ENCODE data around the gene BRINP2. TPM values are rescaled to one million over a fixed set of nuclear protein-coding genes. Genes with fewer than 3 reads are reported as not detected.

Gene BRINP2
- total and polyA plus RNA-seq, 2 of the 8 experiments (the other 6 are each of a cell fraction or from before 2014, with no cell fraction given), result 0.39 to 0.42 TPM

- Histone ChIP-seq H2BK12ac (ENCODE audit: low read depth, low read length) (no peak overlapping the region), H3K27ac (ENCODE audit: low read depth, low read length) (no peak overlapping the region), H3K79me2 (ENCODE audit: control insufficient read depth in 1 of 2, insufficient read depth in 2 of 2, low read length in 2 of 2) (no peaks in the 10 kb centered on the region), H4K91ac (replicated peaks; ENCODE audit: insufficient read length, low read length) (no peak overlapping the region), H2BK20ac (ENCODE audit: low read length) (no peak overlapping the region), H4K8ac (ENCODE audit: extremely low read depth, insufficient read depth, low read length) (no peak overlapping the region), H4K20me1 (replicated peaks in 1 of 2; ENCODE audit: control insufficient read depth in 1 of 2, insufficient read depth in 2 of 2, low read length in 2 of 2) (no peaks in the 10 kb centered on the region), H3K36me3 (ENCODE audit: control insufficient read depth in 2 of 4, insufficient read depth in 4 of 4, low read length in 3 of 4) (no peaks in the 10 kb centered on the region), H2BK120ac (replicated peaks; ENCODE audit: low read depth, low read length) (no peak overlapping the region), H2AK5ac (ENCODE audit: low read depth, low read length) (no peak overlapping the region), H3K79me1 (ENCODE audit: low read depth, low read length) (no peaks in the 10 kb centered on the region), H3K23me2 (ENCODE audit: low read depth, low read length) (no peaks in the 10 kb centered on the region), H2BK15ac (ENCODE audit: low read length) (no peak overlapping the region), H3K9me3 (ENCODE audit: insufficient read depth in 2 of 2, low read depth in 1 of 2, low read length in 1 of 2) (no peaks in the 10 kb centered on the region), H3K27me3 (replicated peaks in 1 of 4; ENCODE audit: control insufficient read depth in 3 of 4, extremely low read depth in 1 of 4, insufficient read depth in 3 of 4, low read length in 3 of 4) (no peaks in the 10 kb centered on the region), H2BK5ac (ENCODE audit: low read depth, low read length) (no peak overlapping the region), H3K9ac (replicated peaks in 1 of 4; ENCODE audit: extremely low read depth in 1 of 4, low read depth in 3 of 4, low read length in 3 of 4) (no peak overlapping the region), H4K5ac (ENCODE audit: insufficient read length, low read depth, low read length) (no peak overlapping the region), H3K4me2 (ENCODE audit: insufficient read depth in 1 of 2, low read depth in 2 of 2, low read length in 2 of 2) (no peak overlapping the region), H3K23ac (ENCODE audit: insufficient read length) (no peak overlapping the region), H3K4me3 (ENCODE audit: extremely low read depth in 1 of 4, insufficient read depth in 2 of 4, low read depth in 3 of 4, low read length in 4 of 4) (no peak overlapping the region), H3K18ac (ENCODE audit: extremely low read depth, low read length) (no peak overlapping the region), H3K14ac (ENCODE audit: insufficient read length) (no peak overlapping the region), H3K56ac (replicated peaks; ENCODE audit: insufficient read length, low read depth, low read length) (no peak overlapping the region), H2AFZ (ENCODE audit: low read length) (no peak overlapping the region), H3K4ac (replicated peaks; ENCODE audit: insufficient read length, low read depth, low read length) (no peak overlapping the region), H3K4me1 (replicated peaks in 1 of 4; ENCODE audit: control insufficient read depth in 3 of 4, insufficient read depth in 4 of 4, low read length in 3 of 4) (no peaks in the 10 kb centered on the region)
- POLR2A ChIA-PET (ENCODE audit: partially characterized antibody), result no interaction called here
- CTCF ChIA-PET (ENCODE audit: partially characterized antibody), result interaction anchor here (0.8 to 1.4 kb wide), 7 partner anchors 10 to 635 kb away, joined by 3 to 6 read pairs (median 3); no protein-coding TSS in a partner anchor
- 67% methylated on average over 4 of the region's 4 CpGs; no CpG with 5 or more reads in 1 of the 2 experiments for WGBS, 2 experiments (ENCODE audit: extremely low coverage in 1 of 2, insufficient coverage in 1 of 2, insufficient read length in 1 of 2, insufficient replicate concordance in 2 of 2, low coverage in 1 of 2, low lambda C conversion rate in 2 of 2, missing lambda C conversion rate in 1 of 2)
- DNase-seq (ENCODE audit: low read depth in 1 of 2, low spot score in 2 of 2) (no peak), FAIRE-seq (no peak)
- no peak for TF ChIP-seq NANOG (IDR thresholded peaks at IDR 0.05; ENCODE audit: insufficient read depth, low read depth, low read length, poor library complexity, severe bottlenecking)
- TF ChIP-seq SP4 (IDR thresholded peaks at IDR 0.05; ENCODE audit: low read length), result no peak
- no peak for TF ChIP-seq CBX5 (IDR thresholded peaks at IDR 0.05; ENCODE audit: low read depth, low read length)
- no peak for TF ChIP-seq GABPA (IDR thresholded peaks at IDR 0.05; ENCODE audit: borderline replicate concordance, insufficient read depth, low read length)
- TF ChIP-seq YY1 (IDR thresholded peaks at IDR 0.05; ENCODE audit: low read depth, low read length), result no peak
- no peak for TF ChIP-seq USF2 (IDR thresholded peaks at IDR 0.05; ENCODE audit: low read length)
- no peak for TF ChIP-seq EGR1 (IDR thresholded peaks at IDR 0.05; ENCODE audit: borderline replicate concordance, low read depth, low read length)
- no peak for TF ChIP-seq E2F6 (IDR thresholded peaks at IDR 0.05)
- TF ChIP-seq HDAC2 (IDR thresholded peaks at IDR 0.05; ENCODE audit: borderline replicate concordance in 1 of 2, low read depth in 2 of 2, low read length in 2 of 2), result no peak
- TF ChIP-seq BRCA1 (IDR thresholded peaks at IDR 0.05; ENCODE audit: low read depth, low read length), result no peak
- no peak for TF ChIP-seq BACH1 (IDR thresholded peaks at IDR 0.05; ENCODE audit: low read length)
- no peak for TF ChIP-seq POLR2A (IDR thresholded peaks at IDR 0.05; ENCODE audit: control extremely low read depth in 1 of 2, low read depth in 2 of 2, low read length in 2 of 2)
- no peak for TF ChIP-seq SUZ12 (IDR thresholded peaks at IDR 0.05; ENCODE audit: low read length)
Observed at GRCh38 chr1:177311111-177311510, 140.4 kb downstream of the BRINP2 start.

Measured in H1 (cell line).